SU-DHL-6 (cell line): ENCODE data around the gene PIGL.

Source experiments
- H2AFZ ChIP-seq: fragments of 200-600 bp; sonication (generic); 2 replicates; pipeline ENCODE4 v1.6.1; 2014; ENCODE audit warnings: low read depth, mild to moderate bottlenecking, moderate library complexity, mixed read lengths, antibody characterized with exemption, low read length; ENCODE audit not compliant: severe bottlenecking
- H3F3A ChIP-seq: fragments of 200-600 bp; shearing (Covaris generic); 2 replicates; pipeline ENCODE4 v1.6.0; 2016; ENCODE audit warnings: antibody characterized with exemption, mild to moderate bottlenecking; ENCODE audit not compliant: insufficient read depth
- H3K27ac ChIP-seq: fragments of 200-600 bp; sonication (generic); 2 replicates; pipeline ENCODE4 v1.5.1; 2016; ENCODE audit warnings: low read depth, mild to moderate bottlenecking, low read length, moderate library complexity, mixed read lengths
- H3K27me3 ChIP-seq: fragments of 200-600 bp; sonication (generic), shearing (Covaris generic); 2 replicates; pipeline ENCODE4 v1.6.0; 2014; ENCODE audit warnings: mild to moderate bottlenecking, low read length
- H3K36me3 ChIP-seq: fragments of 200-600 bp; sonication (generic); 2 replicates; pipeline ENCODE4 v1.6.1; 2014; ENCODE audit warnings: mild to moderate bottlenecking, low read length, mixed read lengths
- H3K4me2 ChIP-seq: fragments of 300-600, 200-600 bp; shearing (Covaris generic), sonication (generic); 2 replicates; pipeline ENCODE4 v1.6.0; 2014; ENCODE audit warnings: low read length, low read depth, mild to moderate bottlenecking; ENCODE audit not compliant: poor library complexity, severe bottlenecking
- H3K4me3 ChIP-seq: fragments of 200-600 bp; sonication (generic); 2 replicates; pipeline ENCODE4 v1.5.1; 2014; ENCODE audit warnings: antibody characterized with exemption, low read length, mild to moderate bottlenecking, mixed read lengths; ENCODE audit not compliant: insufficient read depth, poor library complexity, severe bottlenecking
- H3K79me2 ChIP-seq: fragments of 200-600 bp; sonication (generic); 2 replicates; pipeline ENCODE4 v1.6.1; 2014; ENCODE audit warnings: mild to moderate bottlenecking, low read length, moderate library complexity; ENCODE audit not compliant: insufficient read depth
- H3K9ac ChIP-seq: fragments of 200-600 bp; sonication (generic); 2 replicates; pipeline ENCODE4 v1.7.0; 2014; ENCODE audit warnings: mild to moderate bottlenecking, low read length
- H3K9me2 ChIP-seq: fragments of 200-600 bp; sonication (generic); replicated peaks from 2 replicates; pipeline ENCODE4 v1.6.1; 2014; ENCODE audit warnings: low read length; ENCODE audit not compliant: insufficient read depth
- H3K9me3 ChIP-seq: fragments of 200-600 bp; sonication (generic); 2 replicates; pipeline ENCODE4 v1.6.1; 2014; ENCODE audit warnings: low read length, mixed read lengths; ENCODE audit not compliant: insufficient read depth
- H4K20me1 ChIP-seq: fragments of 200-600 bp; sonication (generic); 2 replicates; pipeline ENCODE4 v1.6.1; 2014; ENCODE audit warnings: low read depth, mild to moderate bottlenecking, antibody characterized with exemption, low read length, moderate library complexity, mixed read lengths
- CTCF ChIP-seq: fragments of 200-600 bp; sonication (generic); IDR thresholded peaks from one replicate; pipeline ENCODE4 v1.5.1; 2017; ENCODE audit warnings: antibody characterized with exemption, mild to moderate bottlenecking, low read length, moderate library complexity; ENCODE audit not compliant: insufficient read depth, poor library complexity, severe bottlenecking
- EZH2phosphoT487 ChIP-seq: fragments of 200-600 bp; sonication (generic), shearing (Covaris generic); conservative IDR thresholded peaks from 2 replicates; pipeline ENCODE4 v1.6.1; 2018; ENCODE audit warnings: mild to moderate bottlenecking, antibody characterized with exemption, low read length, moderate library complexity, mixed read lengths

Gene PIGL

DNA sequence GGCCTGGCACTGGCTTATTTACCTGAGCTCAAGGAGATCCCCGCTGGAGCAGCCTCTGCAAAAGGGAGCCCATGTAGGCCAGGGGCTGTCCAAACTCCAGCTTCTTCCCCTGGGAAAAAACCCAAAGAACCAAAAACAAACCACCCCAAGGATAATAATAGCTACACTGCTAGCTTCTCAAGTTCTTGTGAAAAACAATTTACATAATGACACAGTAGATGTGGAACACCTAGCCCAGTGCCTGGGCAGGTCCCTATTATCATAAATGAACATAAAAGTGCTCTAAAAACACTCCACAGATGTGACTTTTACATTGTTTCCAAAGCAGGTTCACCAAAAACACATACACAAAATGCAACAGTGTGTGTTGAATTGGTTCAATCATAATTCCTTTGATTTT lies 109.0 kb downstream of the PIGL start:
- H3K79me2 ChIP-seq: no peaks in the 10 kb centered on the region
- no peak overlapping the region for H3K4me3 ChIP-seq
- no peak overlapping the region for H3K9ac ChIP-seq
- no peak overlapping the region for H3K27ac ChIP-seq
- no peaks in the 10 kb centered on the region for H3K9me2 ChIP-seq
- H3K9me3 ChIP-seq: no peaks in the 10 kb centered on the region
- TF ChIP-seq EZH2phosphoT487 (no peak), CTCF (no peak)
- H3K36me3 ChIP-seq: no peaks in the 10 kb centered on the region
- no peaks in the 10 kb centered on the region for H4K20me1 ChIP-seq
- no peaks in the 10 kb centered on the region for H3K27me3 ChIP-seq
- H2AFZ ChIP-seq: no peak overlapping the region
- H3F3A ChIP-seq: no peaks in the 10 kb centered on the region
- no peak overlapping the region for H3K4me2 ChIP-seq

GRCh38 chr17:16327018-16327417 lies 110.0 kb downstream of the PIGL start:
- H3K27ac ChIP-seq: no peak overlapping the region
- no peak overlapping the region for H3K4me2 ChIP-seq
- no peaks in the 10 kb centered on the region for H3K9me2 ChIP-seq
- H2AFZ ChIP-seq: no peak overlapping the region
- TF ChIP-seq EZH2phosphoT487 (no peak), CTCF (no peak)
- no peak overlapping the region for H3K4me3 ChIP-seq
- H4K20me1 ChIP-seq: no peaks in the 10 kb centered on the region
- 0 out of 2 replicates have a peak, but pooled peaks cover 2% of the 10 kb centered on the region for H3F3A ChIP-seq
- H3K36me3 ChIP-seq: no peaks in the 10 kb centered on the region
- no peaks in the 10 kb centered on the region for H3K9me3 ChIP-seq
- H3K27me3 ChIP-seq: no peaks in the 10 kb centered on the region
- no peaks in the 10 kb centered on the region for H3K79me2 ChIP-seq
- no peak overlapping the region for H3K9ac ChIP-seq

GRCh38 chr17:16328997-16329396 lies 112.0 kb downstream of the PIGL start:
- H3K36me3 ChIP-seq: no peaks in the 10 kb centered on the region
- H3K27me3 ChIP-seq: no peaks in the 10 kb centered on the region
- TF ChIP-seq EZH2phosphoT487: no peak
- no peak for TF ChIP-seq CTCF
- no peaks in the 10 kb centered on the region for H4K20me1 ChIP-seq
- no peak overlapping the region for H2AFZ ChIP-seq
- H3K9me3 ChIP-seq: no peaks in the 10 kb centered on the region
- H3F3A ChIP-seq: 0 out of 2 replicates have a peak, but pooled peaks cover 6% of the 10 kb centered on the region
- no peak overlapping the region for H3K9ac ChIP-seq
- H3K4me2 ChIP-seq: no peak overlapping the region
- no peaks in the 10 kb centered on the region for H3K9me2 ChIP-seq
- no peak overlapping the region for H3K27ac ChIP-seq
- no peaks in the 10 kb centered on the region for H3K79me2 ChIP-seq
- H3K4me3 ChIP-seq: no peak overlapping the region
